ENCODE measurements around the gene MVK.

DNA sequence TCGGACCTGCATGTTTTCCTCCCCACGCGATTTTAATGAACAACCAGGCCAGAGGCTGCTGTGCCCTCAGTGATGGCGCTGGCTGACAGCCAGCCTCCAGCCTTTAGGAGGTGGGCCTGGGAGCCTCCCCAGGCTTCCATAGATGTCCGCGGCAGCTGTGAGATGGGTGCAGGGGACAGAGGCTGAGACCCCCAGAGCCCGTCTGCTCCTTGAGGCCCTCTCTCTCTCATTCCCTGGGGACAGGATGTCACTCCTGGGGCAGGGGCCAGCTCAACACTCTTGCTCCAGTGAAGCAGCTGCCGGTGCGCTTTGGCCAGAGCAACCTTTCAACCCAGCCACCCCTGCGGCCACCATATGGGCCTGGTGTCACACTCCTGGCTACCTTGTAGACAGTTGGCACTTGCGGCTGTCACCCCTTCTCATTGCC is 24.8 kb downstream of the MVK start:
- TF ChIP-seq POLR2A (IDR thresholded peaks at IDR 0.05) = no peak
- TF ChIP-seq, protein P1, sequence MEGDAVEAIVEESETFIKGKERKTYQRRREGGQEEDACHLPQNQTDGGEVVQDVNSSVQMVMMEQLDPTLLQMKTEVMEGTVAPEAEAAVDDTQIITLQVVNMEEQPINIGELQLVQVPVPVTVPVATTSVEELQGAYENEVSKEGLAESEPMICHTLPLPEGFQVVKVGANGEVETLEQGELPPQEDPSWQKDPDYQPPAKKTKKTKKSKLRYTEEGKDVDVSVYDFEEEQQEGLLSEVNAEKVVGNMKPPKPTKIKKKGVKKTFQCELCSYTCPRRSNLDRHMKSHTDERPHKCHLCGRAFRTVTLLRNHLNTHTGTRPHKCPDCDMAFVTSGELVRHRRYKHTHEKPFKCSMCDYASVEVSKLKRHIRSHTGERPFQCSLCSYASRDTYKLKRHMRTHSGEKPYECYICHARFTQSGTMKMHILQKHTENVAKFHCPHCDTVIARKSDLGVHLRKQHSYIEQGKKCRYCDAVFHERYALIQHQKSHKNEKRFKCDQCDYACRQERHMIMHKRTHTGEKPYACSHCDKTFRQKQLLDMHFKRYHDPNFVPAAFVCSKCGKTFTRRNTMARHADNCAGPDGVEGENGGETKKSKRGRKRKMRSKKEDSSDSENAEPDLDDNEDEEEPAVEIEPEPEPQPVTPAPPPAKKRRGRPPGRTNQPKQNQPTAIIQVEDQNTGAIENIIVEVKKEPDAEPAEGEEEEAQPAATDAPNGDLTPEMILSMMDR (IDR thresholded peaks at IDR 0.05) = no peak

Data from tibial nerve (tissue), 3 donors.